H1 (cell line): ENCODE results near the gene UTS2R. TPM values are rescaled to one million over a fixed set of nuclear protein-coding genes. Genes with fewer than 3 reads are reported as not detected.

Source experiments
- CTCF ChIA-PET: fragments of 300-600 bp; sonication (Branson Sonifier 250); formaldehyde crosslinking; loops from one replicate; lab custom pipeline; 2021; ENCODE audit not compliant: partially characterized antibody; lab: Charles Lee
- POLR2A ChIA-PET: fragments of 300-600 bp; sonication (Branson Sonifier 250); formaldehyde crosslinking; loops from one replicate; lab custom pipeline; 2021; ENCODE audit warnings: inconsistent platforms; ENCODE audit not compliant: partially characterized antibody; lab: Charles Lee
- DNase-seq, 2 experiments: peaks; one replicate each; pipeline versions ENCODE4 v3.0.0 to v3.0.0-alpha.2; 2010 to 2022; ENCODE audit warnings: low spot score in 2 of 2, low read depth in 1 of 2, mixed read lengths in 1 of 2
- FAIRE-seq: peaks from 2 replicates; lab custom pipeline; 2011; peaks lifted over from hg19 to GRCh38; lab: Jason Lieb, UNC
- H2AFZ ChIP-seq: 2 replicates; pipeline ENCODE4 v1.8.1; 2012; ENCODE audit warnings: low read length, inconsistent platforms
- H2AK5ac ChIP-seq: 2 replicates; pipeline ENCODE4 v1.6.1; 2013; ENCODE audit warnings: low read depth, low read length
- H2BK120ac ChIP-seq: replicated peaks from 2 replicates; pipeline ENCODE3; 2013; ENCODE audit warnings: low read depth, low read length, inconsistent platforms
- H2BK12ac ChIP-seq: 2 replicates; pipeline ENCODE4 v1.6.1; 2013; ENCODE audit warnings: low read depth, low read length
- H2BK15ac ChIP-seq: 2 replicates; pipeline ENCODE4 v1.6.1; 2013; ENCODE audit warnings: low read length
- H2BK20ac ChIP-seq: 2 replicates; pipeline ENCODE4 v1.6.1; 2013; ENCODE audit warnings: low read length
- H2BK5ac ChIP-seq: 2 replicates; pipeline ENCODE4 v1.6.1; 2013; ENCODE audit warnings: low read depth, low read length
- H3K14ac ChIP-seq: 2 replicates; pipeline ENCODE4 v1.6.1; 2013; ENCODE audit warnings: inconsistent platforms; ENCODE audit not compliant: insufficient read length
- H3K18ac ChIP-seq: 2 replicates; pipeline ENCODE4 v1.6.1; 2013; ENCODE audit warnings: low read length; ENCODE audit errors: extremely low read depth
- H3K23ac ChIP-seq: 2 replicates; pipeline ENCODE4 v1.6.1; 2013; ENCODE audit warnings: inconsistent platforms; ENCODE audit not compliant: insufficient read length
- H3K23me2 ChIP-seq: 2 replicates; pipeline ENCODE4 v1.6.1; 2013; ENCODE audit warnings: low read depth, low read length
- H3K27ac ChIP-seq: 2 replicates; pipeline ENCODE4 v1.6.1; 2011; ENCODE audit warnings: low read depth, low read length, inconsistent platforms
- H3K27me3 ChIP-seq, 4 experiments: replicated peaks in 1 of 4; 1 replicate in 1 of 4; 2 replicates in 3 of 4; pipeline versions ENCODE4 v1.6.1 to v1.8.1; 2011 to 2013; ENCODE audit warnings: low read length in 3 of 4, mild to moderate bottlenecking in 3 of 4, inconsistent platforms in 2 of 4, mixed read lengths in 2 of 4, moderate library complexity in 1 of 4; ENCODE audit not compliant: control insufficient read depth in 3 of 4, insufficient read depth in 3 of 4; ENCODE audit errors: extremely low read depth in 1 of 4
- H3K36me3 ChIP-seq, 4 experiments: 2 replicates each; pipeline versions ENCODE4 v1.6.1 to v1.8.1; 2011 to 2013; ENCODE audit warnings: mild to moderate bottlenecking in 4 of 4, low read length in 3 of 4, moderate library complexity in 2 of 4, control low read depth in 1 of 4, inconsistent platforms in 1 of 4; ENCODE audit not compliant: insufficient read depth in 4 of 4, control insufficient read depth in 2 of 4
- H3K4ac ChIP-seq: replicated peaks from 2 replicates; pipeline ENCODE3; 2013; ENCODE audit warnings: low read length, low read depth, mixed read lengths, inconsistent platforms; ENCODE audit not compliant: insufficient read length
- H3K4me1 ChIP-seq, 4 experiments: replicated peaks in 1 of 4; 1 replicate in 1 of 4; 2 replicates in 3 of 4; pipeline versions ENCODE4 v1.6.1 to v1.8.1; 2011 to 2013; ENCODE audit warnings: low read length in 3 of 4, inconsistent platforms in 2 of 4, mixed read lengths in 1 of 4; ENCODE audit not compliant: insufficient read depth in 4 of 4, control insufficient read depth in 3 of 4
- H3K4me2 ChIP-seq, 2 experiments: 2 replicates each; pipeline versions ENCODE4 v1.6.1 to v1.8.1; 2011 to 2013; ENCODE audit warnings: low read depth in 2 of 2, low read length in 2 of 2, control low read depth in 1 of 2, inconsistent platforms in 1 of 2, mild to moderate bottlenecking in 1 of 2; ENCODE audit not compliant: insufficient read depth in 1 of 2
- H3K4me3 ChIP-seq, 4 experiments: fragments of 200-600, 300-600 bp in 1 of 4; sonication (generic), shearing (Covaris generic), sonication (Bioruptor Twin) in 1 of 4; 2 replicates each; pipeline versions ENCODE4 v1.5.1 to v1.8.1; 2011 to 2016; ENCODE audit warnings: low read length in 4 of 4, low read depth in 3 of 4, control low read depth in 2 of 4, inconsistent platforms in 2 of 4, mild to moderate bottlenecking in 2 of 4, mixed read lengths in 1 of 4, moderate library complexity in 1 of 4; ENCODE audit not compliant: insufficient read depth in 2 of 4; ENCODE audit errors: extremely low read depth in 1 of 4
- H3K56ac ChIP-seq: replicated peaks from 2 replicates; pipeline ENCODE3; 2013; ENCODE audit warnings: low read depth, mild to moderate bottlenecking, mixed read lengths, low read length, inconsistent platforms; ENCODE audit not compliant: insufficient read length
- H3K79me1 ChIP-seq: 2 replicates; pipeline ENCODE4 v1.6.1; 2013; ENCODE audit warnings: low read depth, low read length, control low read depth
- H3K79me2 ChIP-seq, 2 experiments: 2 replicates each; pipeline versions ENCODE4 v1.6.1 to v1.8.1; 2012 to 2013; ENCODE audit warnings: low read length in 2 of 2, mild to moderate bottlenecking in 2 of 2, inconsistent platforms in 1 of 2; ENCODE audit not compliant: insufficient read depth in 2 of 2, control insufficient read depth in 1 of 2
- H3K9ac ChIP-seq, 4 experiments: replicated peaks in 1 of 4; 1 replicate in 1 of 4; 2 replicates in 3 of 4; pipeline versions ENCODE4 v1.6.1 to v1.8.1; 2011 to 2013; ENCODE audit warnings: low read depth in 3 of 4, low read length in 3 of 4, control low read depth in 2 of 4, mild to moderate bottlenecking in 2 of 4, moderate library complexity in 2 of 4, inconsistent platforms in 1 of 4; ENCODE audit errors: extremely low read depth in 1 of 4
- H3K9me3 ChIP-seq, 2 experiments: 2 replicates each; pipeline versions ENCODE4 v1.6.1 to v1.8.1; 2012 to 2013; ENCODE audit warnings: mild to moderate bottlenecking in 2 of 2, moderate library complexity in 2 of 2, control low read depth in 1 of 2, inconsistent platforms in 1 of 2, low read depth in 1 of 2, low read length in 1 of 2, mixed read lengths in 1 of 2; ENCODE audit not compliant: insufficient read depth in 2 of 2
- H4K20me1 ChIP-seq, 2 experiments: replicated peaks in 1 of 2; 2 replicates each; pipeline versions ENCODE3 to v1.8.1; 2011 to 2013; ENCODE audit warnings: inconsistent platforms in 2 of 2, low read length in 2 of 2, mild to moderate bottlenecking in 1 of 2; ENCODE audit not compliant: insufficient read depth in 2 of 2, control insufficient read depth in 1 of 2
- H4K5ac ChIP-seq: 2 replicates; pipeline ENCODE4 v1.6.1; 2013; ENCODE audit warnings: low read length, low read depth, mixed read lengths, inconsistent platforms; ENCODE audit not compliant: insufficient read length
- H4K8ac ChIP-seq: 2 replicates; pipeline ENCODE4 v1.8.0; 2013; ENCODE audit warnings: mild to moderate bottlenecking, moderate library complexity, low read length, inconsistent platforms; ENCODE audit not compliant: insufficient read depth; ENCODE audit errors: extremely low read depth
- H4K91ac ChIP-seq: replicated peaks from 2 replicates; pipeline ENCODE3; 2013; ENCODE audit warnings: low read length, mixed read lengths, inconsistent platforms; ENCODE audit not compliant: insufficient read length
- BACH1 ChIP-seq: IDR thresholded peaks from 2 replicates; pipeline ENCODE4 v1.6.1; 2012; ENCODE audit warnings: low read length, improper control_type of control experiment
- BCL11A ChIP-seq, 2 experiments: IDR thresholded peaks; one replicate each; pipeline ENCODE4 v1.6.1; 2011; ENCODE audit warnings: low read depth in 2 of 2, low read length in 2 of 2, mild to moderate bottlenecking in 2 of 2
- CBX5 ChIP-seq: fragments of 300-800, 300-1000 bp; sonication (generic); IDR thresholded peaks from 2 replicates; pipeline ENCODE4 v1.7.1; 2016; ENCODE audit warnings: antibody characterized with exemption, low read length, low read depth
- JUN ChIP-seq: IDR thresholded peaks from 2 replicates; pipeline ENCODE4 v1.6.1; 2011; ENCODE audit warnings: low read depth, mild to moderate bottlenecking, improper control_type of control experiment, low read length
- PHF8 ChIP-seq: fragments of 200-600 bp; sonication (generic); conservative IDR thresholded peaks from 2 replicates; pipeline ENCODE4 v1.7.1; 2012; ENCODE audit warnings: low read depth, mild to moderate bottlenecking, inconsistent platforms, low read length, moderate library complexity
- SIRT6 ChIP-seq: IDR thresholded peaks from one replicate; pipeline ENCODE4 v1.7.1; 2012; ENCODE audit warnings: low read length, inconsistent platforms
- TBP ChIP-seq: IDR thresholded peaks from 2 replicates; pipeline ENCODE4 v1.6.1; 2011; ENCODE audit warnings: low read depth, low read length, improper control_type of control experiment
- WGBS, 2 experiments: shearing (Covaris generic) in 1 of 2; methylation state at CpG; one replicate each; pipeline versions ENCODE4 v1.1.6 to v1.1.7; 2013 to 2015; ENCODE audit warnings: low lambda C conversion rate in 2 of 2, mixed read lengths in 2 of 2, inconsistent platforms in 1 of 2, low coverage in 1 of 2, missing lambda C conversion rate in 1 of 2; ENCODE audit not compliant: insufficient replicate concordance in 2 of 2, insufficient coverage in 1 of 2, insufficient read length in 1 of 2; ENCODE audit errors: extremely low coverage in 1 of 2, missing lambda C conversion rate in 1 of 2; 5-methylcytosine and 5-hydroxymethylcytosine counted together
- polyA plus RNA-seq, 7 experiments: library from polyadenylated mRNA; depleted of rRNA in 3 of 7; stranded (reverse) in 5 of 7; unstranded in 2 of 7; fragments of >200 nt in 5 of 7; fragments of 200-250 nt in 2 of 7; gene quantifications; 1 replicate in 5 of 7; 2 replicates in 1 of 7; 4 replicates in 1 of 7; pipeline versions ENCODE4 v1.2.1 to v1.2.3, GENCODE V29; 2011 to 2013; ENCODE audit warnings: missing spikeins in 2 of 7, mixed read lengths in 2 of 7
- total RNA-seq: library from RNA; stranded (reverse); fragmentation: NEBNext Ultra II Directional; extraction: Animal tissue kit (Norgen Biotek cat#: 25700); gene quantifications from 2 replicates; pipeline ENCODE4 v1.2.1, GENCODE V29; 2021

Gene UTS2R
- total and polyA plus RNA-seq, 2 of the 8 experiments (the other 6 are each of a cell fraction or from before 2014, with no cell fraction given) = 0.27 TPM; not detected in 1

DNA sequence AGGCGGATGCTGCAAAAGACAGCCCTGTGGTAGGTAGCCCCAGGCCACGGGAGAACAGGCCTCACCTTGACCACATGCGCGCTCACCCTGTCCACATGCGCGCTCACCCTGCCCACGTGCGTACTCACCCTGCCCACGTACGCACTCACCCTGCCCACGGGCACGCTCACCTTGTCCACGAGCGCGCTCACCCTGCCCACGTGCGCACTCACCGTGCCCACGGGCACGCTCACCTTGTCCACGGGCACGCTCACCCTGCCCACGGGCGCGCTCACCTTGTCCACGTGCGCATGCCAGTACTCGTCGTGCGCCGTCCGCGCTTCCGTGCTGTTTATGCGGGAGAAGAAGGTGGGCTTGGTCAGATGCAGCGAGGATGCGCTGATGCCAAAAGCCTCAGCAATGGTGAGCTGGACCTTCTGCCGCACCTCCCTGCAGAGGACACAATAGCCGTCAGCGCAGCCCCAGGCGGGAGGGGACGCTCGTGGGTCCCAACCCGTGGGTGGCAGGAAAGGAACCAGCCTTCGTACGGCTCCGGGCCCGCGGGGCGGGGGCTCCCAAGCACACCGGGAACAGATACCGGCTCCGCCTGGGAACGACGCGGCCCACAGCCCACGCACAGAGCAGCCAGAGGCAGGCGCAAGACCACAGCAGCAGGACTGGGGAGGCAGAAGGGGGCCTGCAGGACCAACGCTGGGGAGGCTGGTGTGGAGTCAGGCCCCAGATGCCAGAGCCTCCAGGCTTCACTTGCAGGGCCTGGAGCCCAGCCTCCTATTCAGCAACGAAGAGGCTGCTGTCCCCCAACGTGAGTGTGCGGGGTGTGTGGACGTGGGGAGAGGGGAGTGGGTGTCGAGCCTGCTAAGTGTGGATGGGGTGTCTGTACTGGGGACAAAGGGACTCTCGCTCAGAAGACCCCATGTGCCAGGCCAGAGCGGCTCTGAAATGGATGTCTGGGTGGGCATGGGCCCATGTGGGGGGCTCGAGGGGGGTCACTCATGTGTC lies 32.4 kb downstream of the UTS2R start:
- Histone ChIP-seq H2BK120ac (no peak overlapping the region), H4K20me1 (peaks cover 1 to 4% of the 10 kb centered on the region in 2 experiments), H3K4me1 (no peaks in the 10 kb centered on the region), H3K9ac (no peak overlapping the region), H3K79me1 (no peaks in the 10 kb centered on the region), H3K79me2 (no peaks in the 10 kb centered on the region), H2BK15ac (no peak overlapping the region), H3K23ac (no peak overlapping the region), H3K36me3 (peaks cover 0 to 11% (median 2%) of the 10 kb centered on the region in 4 experiments; a peak in 3 of 8 replicates), H3K14ac (no peak overlapping the region), H3K27me3 (no peaks in the 10 kb centered on the region), H2BK12ac (no peak overlapping the region), H3K56ac (no peak overlapping the region), H4K91ac (no peak overlapping the region), H3K4me2 (no peak overlapping the region), H3K27ac (no peak overlapping the region), H2AFZ (no peak overlapping the region), H3K4me3 (no peak overlapping the region), H3K18ac (no peak overlapping the region), H2BK5ac (no peak overlapping the region), H4K8ac (no peak overlapping the region), H3K4ac (no peak overlapping the region), H2BK20ac (no peak overlapping the region), H2AK5ac (no peak overlapping the region), H3K9me3 (no peaks in the 10 kb centered on the region), H3K23me2 (no peaks in the 10 kb centered on the region), H4K5ac (no peak overlapping the region)
- TF ChIP-seq TBP (no peak), PHF8 (no peak), CBX5 (no peak), JUN (no peak), SIRT6 (no peak), BCL11A (IDR thresholded peaks at IDR 0.05; ENCODE audit: low read depth in 2 of 2, low read length in 2 of 2) (no peak), BACH1 (no peak)
- CTCF ChIA-PET = no interaction called here
- WGBS, 2 experiments = 94% methylated on average over 47 of the region's 67 CpGs; no CpG with 5 or more reads in 1 of the 2 experiments
- DNase-seq (no peak), FAIRE-seq (no peak)
- POLR2A ChIA-PET = no interaction called here
